GM18505 (cell line): ENCODE data around the gene UBD.

ENCODE experiments used
- ATAC-seq: cut with Tn5 transposase; IDR thresholded peaks from one replicate; pipeline ENCODE4 v1.9.1; 2021; ENCODE audit not compliant: unreplicated experiment
- POLR2A ChIP-seq: IDR thresholded peaks from 4 replicates; pipeline ENCODE4 v1.6.1; 2011; ENCODE audit warnings: borderline replicate concordance; ENCODE audit not compliant: insufficient read depth, insufficient read length; ENCODE audit errors: extremely low read depth

Gene UBD

DNA sequence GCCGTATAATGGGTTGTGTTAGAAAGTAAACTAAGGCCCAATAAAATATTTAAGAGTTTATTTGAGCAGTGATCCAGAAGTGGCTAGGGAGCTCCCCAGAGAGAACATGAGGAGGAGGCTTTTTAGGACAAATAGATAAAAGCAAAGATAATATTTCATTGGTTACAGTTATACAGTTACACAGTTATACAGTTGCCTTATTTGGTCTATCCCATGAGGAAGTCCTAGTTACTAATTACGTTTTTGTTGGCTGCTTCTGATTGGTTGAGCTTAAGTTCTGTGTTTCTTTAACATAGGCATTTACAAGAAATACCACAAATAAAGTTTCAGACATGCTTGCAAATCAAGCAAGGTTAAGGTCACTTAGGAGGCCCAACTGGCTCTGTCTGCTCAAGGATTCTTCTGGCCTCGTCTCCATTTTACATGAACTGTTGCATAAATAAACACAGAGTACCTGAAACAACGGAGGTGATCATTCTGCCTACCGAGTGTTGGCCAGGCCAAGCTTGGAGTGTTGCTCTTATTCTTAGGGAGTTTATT lies 7.0 kb downstream of the UBD start:
- ATAC-seq: peak; percentile 71
- TF ChIP-seq POLR2A: no peak

DNA sequence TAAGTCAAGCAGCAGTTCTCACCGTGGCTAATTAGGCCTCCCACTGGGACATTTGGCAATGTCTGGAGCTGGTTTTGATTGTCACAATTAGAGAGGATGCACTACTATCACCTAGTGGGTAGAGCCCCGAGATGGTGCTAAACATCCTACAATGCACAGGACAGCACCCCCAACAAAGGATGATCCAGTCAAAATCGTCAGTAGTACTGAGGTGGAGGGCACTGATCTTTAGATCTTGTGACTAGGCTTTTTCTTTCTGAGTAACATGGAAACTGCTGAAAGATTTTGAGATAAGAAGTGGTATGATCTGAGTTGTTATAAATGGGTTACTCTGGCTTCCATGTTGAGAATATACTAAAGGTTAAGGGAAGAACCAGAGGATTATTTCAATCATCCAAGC lies 12.0 kb downstream of the UBD start:
- no peak for TF ChIP-seq POLR2A
- no peak for ATAC-seq

DNA sequence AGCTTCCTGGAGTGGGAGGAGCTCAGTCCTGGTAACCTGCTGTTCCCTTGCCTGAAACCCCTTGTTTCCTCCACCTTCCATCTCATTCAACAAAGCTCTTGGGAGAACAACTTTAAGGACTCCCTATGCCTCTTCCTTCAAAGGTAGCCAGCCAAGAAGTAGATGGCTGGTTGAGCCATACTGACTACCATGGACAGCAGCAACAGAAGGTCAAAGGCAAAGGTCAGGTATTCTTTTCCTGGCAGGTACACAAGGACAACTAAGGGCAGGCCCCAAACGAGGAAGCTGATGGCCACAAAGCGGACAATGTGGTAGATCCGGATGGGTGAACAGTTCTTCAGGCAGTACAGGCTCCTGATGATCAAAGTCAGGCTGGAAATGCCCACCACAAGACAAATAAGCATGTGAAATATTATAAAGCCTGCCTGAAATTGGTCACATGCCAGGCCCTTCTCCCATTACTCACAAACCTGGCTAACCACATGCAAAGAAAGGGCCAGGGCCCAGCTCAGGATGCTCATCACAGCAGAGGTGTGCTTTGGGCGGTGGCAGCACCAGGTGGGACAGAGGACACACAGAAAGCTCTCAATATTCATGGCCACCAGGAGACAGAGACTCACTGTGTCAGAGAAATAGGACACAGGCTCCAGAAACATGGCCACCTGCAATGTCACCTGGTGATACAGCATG lies 21.7 kb downstream of the UBD start:
- ATAC-seq: no peak
- TF ChIP-seq POLR2A: no peak

DNA sequence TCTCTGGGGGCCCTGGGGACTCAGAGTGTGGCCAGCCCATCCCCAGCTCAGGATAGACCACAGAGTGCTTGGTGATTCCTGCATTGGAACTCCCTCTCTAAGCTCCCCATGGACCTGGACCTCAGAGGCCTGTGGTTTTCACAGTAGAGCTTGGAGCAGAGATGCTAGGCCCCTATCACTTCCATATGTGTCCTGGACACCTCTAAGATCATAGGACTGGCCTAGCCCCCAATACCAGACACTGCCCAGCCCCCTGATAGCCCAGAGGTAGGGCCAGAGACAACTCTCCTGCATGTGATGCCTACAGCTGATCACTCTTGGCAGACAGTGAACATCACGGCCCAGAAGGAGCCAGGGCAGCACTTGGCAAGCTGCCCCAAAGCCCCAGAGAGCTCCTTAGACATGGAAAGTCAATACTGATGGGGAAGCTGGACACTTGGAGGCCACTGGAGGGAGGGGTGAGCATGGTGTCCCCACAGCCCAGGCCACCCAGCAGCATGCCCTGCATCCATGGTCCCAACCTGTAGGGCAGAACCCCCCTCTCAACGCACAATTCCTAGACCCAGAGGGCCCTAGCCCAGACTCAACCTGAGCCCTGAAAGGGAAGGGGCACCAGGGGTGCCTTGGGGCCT lies 27.1 kb downstream of the UBD start:
- ATAC-seq: no peak

DNA sequence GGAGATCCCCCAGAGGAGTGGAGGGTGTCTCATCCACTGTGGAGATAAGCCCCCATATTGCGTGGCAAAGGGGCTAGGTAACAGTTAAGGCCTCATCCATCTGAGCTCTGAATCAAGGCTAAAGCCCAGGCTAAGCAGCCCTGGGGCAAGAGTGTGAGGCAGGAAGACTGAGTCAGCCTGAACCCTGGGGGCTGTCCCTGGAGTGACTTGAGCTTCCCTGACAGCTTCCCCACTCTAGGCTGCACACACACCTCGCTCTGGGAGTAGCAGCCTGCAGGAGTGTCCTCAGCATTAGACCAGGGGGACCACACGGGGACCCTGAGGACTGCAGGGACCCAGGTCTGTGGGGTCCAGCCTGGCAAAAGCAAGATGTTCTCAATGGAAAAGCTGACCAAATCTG lies 27.9 kb downstream of the UBD start:
- TF ChIP-seq POLR2A: no peak
- no peak for ATAC-seq

More for the DNA sequence above, 27.1 kb downstream of the UBD start:
- TF ChIP-seq POLR2A: no peak

DNA sequence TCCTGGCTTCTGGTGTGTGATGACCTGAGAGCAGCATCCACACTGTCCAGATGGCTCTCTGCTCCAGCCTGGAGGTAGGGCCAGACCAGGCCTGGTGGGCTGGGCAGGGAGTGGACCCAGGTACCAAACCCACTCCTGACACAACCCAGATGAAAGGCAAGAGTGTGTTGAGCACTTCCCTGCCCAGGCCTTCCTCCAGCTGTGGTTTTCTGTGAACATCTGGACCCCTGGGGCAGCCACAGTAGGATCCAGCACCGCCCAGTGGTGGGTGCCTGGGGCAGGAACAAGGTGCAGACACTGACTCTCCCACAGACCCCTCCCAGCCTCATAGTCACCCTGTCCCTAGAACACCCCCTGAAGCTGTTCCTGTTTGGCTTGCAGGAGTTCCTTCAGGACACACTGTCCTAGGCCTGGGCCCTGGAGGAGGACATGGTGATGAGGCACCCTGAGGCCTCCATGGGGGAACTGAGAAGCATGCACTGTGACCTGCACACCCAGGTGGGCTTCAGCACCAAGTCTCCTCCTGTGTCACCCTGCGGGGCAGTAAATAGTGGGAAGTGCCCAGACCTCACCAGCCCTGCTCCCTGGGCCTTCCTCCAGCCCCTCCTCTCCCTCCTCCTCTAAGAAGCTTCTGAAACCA lies 28.7 kb downstream of the UBD start:
- no peak for ATAC-seq
- no peak for TF ChIP-seq POLR2A

DNA sequence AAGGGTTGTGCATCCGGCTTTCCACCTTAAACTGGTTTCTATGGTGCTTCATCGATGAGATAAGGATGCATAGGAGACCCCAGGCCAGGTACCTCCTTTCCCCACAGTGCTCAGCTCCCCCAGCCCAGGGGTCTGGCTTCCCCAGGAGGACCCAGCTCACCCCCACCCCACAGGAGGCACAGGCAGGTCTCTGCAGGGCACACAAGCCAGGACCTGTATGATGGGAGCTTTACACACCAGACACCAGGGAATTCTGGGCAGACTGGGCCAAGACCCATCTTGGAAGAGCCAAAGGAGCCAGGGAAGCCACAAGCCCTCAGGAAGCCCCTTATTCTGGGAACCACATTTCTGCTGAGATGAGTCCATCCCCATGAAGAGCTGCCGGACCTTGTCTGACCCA lies 29.6 kb downstream of the UBD start:
- no peak for ATAC-seq
- no peak for TF ChIP-seq POLR2A

DNA sequence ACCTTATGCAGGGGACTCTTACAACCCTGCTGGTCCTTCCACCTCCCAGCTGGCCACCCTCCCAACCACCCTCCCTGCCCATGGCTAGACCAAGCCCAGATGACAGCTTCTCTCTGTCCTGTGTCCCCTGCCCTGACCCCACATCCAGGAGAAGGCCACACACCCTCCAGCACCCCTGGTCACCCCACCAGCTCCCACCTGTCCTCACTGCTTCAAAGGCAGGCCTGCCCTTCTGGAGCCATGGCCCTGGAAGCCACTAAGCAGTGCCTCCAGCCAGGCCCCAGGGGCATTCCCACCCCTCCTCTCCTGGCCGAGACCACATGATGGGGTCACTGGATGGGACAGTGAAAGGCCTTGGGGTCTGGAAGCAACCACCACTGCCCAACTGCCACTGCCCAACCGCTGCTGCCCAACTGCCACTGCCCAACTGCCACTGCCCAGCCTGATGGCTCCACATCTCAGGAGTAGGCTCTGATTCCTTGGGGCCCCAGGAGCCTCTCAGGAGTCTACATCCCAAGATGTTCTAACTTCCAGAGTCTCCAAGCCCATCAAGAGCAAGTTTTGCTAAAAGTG lies 30.5 kb downstream of the UBD start:
- TF ChIP-seq POLR2A: no peak
- no peak for ATAC-seq

DNA sequence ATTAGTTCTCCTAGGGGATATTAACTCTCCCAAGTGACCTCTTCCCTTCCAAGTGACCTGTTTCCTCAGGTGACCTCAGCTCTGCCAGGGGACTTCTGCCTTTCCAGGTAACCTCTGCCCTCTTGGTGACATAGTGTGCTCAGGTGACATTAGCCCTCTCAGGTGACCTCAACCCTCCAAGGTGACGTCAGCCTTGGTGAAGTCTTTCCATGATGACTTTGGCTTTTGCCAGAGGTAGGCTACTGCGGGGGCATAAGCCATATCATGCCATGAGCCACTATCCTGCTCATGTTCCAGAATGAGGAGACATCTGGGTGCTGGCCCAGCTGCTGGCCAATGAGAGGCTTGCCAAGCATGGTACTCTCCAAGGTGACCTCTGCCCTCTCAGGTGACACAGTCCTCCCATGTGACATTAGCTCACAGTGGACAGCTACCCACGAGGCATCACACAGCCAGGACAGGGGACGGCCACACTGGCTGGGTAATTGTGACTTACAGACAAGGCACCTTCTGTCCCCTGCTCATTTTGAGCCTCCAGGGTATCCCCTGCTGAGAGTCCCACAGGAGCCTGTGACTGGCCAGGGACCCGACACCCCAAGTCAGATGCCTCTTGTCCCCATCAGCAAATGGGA lies 31.1 kb downstream of the UBD start:
- TF ChIP-seq POLR2A: no peak
- ATAC-seq: no peak

DNA sequence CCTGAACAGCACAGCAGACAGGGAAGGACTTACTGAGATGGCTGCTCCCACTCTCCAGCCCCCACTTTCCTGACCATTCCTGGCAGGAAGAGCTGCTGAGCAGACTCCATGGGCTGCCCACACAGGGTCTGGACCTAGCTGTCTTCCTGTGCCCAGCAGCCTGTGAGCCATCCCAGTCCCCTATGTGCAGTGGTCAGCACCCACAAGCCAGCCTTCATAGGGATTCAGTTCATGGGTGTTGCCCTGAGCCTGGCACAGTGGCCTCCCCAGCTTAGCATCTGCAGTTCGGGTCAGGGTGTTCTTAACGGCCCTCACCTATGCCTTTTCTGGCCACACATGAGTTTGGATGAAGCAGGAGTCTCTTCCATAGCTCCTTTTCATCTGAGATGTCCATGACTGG lies 32.0 kb downstream of the UBD start:
- no peak for TF ChIP-seq POLR2A
- ATAC-seq: no peak

DNA sequence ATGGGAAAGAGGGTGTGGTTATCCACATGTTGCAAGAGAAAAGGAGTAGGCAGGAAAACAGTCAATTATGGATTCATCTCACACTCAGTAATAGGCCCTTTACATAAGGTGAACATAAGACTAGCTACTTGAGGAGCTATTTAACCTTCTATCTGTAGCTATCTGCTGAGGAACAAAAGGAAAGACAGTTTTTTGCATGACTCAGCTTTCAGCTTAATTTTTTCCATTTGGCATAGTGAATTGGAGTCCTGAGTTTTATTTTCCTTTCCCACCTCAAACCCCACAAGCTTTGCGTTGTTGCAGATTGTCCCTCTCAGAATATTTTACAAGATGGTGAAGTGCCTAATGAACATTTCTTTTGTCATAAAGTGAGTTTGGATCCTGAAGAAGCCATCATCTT lies 32.4 kb downstream of the UBD start:
- ATAC-seq: no peak
- TF ChIP-seq POLR2A: no peak

DNA sequence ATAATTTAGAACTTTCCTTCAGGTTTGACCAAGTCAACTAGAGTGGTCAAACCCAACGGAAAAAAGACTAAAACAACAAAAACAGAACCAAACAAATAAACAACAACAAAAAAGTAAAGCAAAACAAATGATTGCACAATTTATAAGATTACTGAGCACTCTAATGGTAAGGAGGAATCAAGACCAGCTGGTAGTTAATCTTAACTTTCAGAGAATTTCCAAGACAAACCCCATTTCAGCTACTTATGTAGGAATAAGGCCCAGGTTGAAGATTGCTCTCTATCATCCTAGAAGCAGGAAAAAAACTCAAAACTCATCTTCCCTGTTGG lies 34.3 kb downstream of the UBD start:
- no peak for TF ChIP-seq POLR2A
- ATAC-seq: no peak
